SIG-M5 treated with dmso at 0.1 percent for 504 hours (cell line): ENCODE data around the gene ADORA3.
A peak's percentile ranks its signal among the peaks of the same experiment; 100 is the strongest.

ENCODE experiments used
- DNase-seq: peaks from one replicate; lab custom pipeline; 2025; ENCODE audit not compliant: unreplicated experiment; lab: John Stamatoyannopoulos, UW

Gene ADORA3

DNA sequence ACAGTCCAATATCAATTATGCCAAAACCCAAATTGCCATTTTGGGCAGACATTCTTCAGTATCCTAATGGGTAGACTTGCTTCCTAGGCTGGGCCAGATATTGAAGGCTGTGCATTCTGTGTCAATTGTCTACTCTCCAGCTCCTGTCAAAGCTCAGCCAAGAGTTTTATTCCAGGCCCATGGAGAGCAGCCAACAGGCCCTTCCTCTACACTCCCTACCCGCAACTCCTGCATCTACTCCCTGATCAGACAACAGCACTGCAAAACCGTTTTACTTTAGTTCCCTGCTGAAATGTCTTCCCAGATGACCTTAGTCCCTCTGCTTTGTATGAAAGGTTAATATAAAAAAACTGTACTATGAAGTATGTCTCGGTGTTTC lies 6.6 kb upstream of the ADORA3 start:
- no peak for DNase-seq

DNA sequence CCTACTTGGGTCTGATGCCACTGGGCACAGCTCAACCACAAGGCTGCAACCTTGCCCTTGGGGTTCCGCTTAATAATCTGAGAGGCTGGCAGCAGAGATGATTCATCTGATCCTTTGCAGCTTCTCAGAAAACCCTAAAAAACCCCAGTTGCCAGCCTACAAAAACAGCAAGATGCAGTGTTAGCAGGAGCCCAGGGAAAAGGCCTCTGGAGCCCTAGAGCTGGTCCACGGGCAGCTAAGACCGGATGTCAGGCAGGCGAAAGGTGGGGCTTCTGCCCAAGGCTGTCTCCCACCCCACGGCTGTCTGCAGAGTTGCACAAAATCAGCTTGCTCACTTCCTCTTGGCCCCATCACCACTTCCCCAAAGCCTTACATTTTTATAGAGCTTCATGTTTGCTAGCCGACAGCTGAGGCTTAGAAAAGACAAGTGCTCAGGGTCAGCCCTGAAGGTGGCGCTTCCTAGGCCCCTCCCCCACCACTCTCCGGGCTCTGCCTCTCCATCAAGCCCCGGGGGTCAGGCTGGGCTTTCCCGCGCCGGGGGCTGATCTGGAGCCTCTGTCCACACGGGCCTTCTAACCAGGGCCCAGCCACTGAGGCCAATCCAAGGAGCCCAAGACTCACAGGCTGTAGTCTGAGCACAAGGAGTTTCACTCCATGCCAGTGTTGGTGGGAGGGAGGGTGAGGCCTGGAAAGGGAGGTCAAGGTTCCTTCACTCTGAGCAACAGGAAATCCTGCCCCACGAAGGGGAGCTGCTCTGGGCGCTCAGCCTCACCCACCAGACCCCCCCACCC lies 4.2 kb upstream of the ADORA3 start:
- peak; percentile 98 for DNase-seq

DNA sequence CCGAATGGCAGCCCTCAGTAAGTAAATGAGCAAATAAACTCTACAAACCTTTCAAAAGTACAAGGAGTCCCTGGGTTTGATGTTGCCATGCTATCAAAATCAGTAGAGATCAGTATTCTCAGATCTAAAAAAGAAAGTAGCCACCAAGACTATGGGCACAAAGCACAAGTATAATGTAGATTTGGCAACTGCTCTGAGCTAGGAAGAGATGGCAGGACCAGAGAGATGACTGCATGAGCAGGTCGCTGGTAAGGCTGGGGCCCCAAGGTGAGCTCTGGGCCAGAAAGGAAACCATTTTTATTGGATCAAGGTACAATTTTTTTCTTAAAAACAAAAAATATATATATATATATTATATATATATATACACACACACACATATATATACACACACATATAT lies 3.1 kb upstream of the ADORA3 start:
- DNase-seq = no peak

DNA sequence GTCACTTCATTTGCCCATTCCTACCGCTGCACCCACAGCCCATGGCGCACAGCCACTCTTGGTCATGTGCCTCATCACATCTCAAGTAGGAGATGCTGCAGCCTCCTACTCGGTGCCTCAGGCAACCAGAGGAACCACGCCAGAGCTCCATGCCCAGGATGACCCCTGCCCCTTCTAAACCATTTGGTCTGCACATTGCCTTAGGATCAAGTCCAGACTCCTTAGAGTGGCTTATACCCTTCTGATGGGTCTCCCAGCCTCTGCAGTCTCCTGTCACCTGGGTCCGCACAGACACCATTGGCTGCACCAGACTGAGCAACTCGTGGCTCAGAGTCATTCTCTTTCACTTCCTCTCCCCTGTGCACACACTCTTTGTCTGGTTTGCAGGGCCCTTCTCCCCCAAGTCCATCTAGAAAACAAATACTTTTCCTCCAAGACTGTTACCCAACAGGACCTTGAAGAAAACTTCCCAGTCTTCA lies 2.2 kb upstream of the ADORA3 start:
- DNase-seq = peak; percentile 80

DNA sequence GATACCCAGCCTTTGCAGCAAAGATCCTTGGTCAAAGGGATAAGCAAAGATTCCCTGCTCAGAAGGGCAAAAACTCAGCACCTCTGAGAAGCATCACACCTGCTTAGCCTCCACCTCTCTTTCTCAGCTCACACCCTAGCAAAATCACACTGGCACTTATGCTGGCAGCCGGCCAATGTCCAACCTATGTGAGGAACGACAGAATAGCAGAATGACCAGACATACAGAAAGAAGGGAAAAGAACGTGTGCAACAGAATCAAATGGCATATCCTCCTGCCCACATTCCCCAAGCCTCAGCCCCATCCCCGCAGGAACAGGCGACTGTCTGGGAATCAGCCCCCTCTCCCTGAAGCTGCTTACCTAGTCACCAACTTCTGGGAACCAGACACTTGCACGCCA lies 664 bp upstream of the ADORA3 start:
- no peak for DNase-seq

DNA sequence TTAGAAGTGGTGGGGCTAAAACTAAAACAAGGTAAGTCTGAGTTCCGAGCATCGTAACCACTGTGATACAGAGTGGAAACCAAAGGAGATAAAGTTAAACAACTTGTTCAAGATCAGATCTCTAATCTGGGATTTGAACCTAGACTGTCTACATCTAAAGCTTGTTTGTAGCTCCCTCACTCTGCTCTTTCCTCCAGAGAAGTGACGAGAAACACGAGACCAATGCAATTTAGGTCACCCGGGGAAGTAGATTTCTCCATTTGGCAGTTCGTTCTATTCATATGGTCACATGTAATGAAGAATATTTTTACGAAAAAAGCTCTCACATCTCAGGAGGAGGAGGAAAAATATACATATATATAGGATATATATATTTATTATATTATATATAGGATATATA lies 1.8 kb downstream of the ADORA3 start:
- DNase-seq = no peak

DNA sequence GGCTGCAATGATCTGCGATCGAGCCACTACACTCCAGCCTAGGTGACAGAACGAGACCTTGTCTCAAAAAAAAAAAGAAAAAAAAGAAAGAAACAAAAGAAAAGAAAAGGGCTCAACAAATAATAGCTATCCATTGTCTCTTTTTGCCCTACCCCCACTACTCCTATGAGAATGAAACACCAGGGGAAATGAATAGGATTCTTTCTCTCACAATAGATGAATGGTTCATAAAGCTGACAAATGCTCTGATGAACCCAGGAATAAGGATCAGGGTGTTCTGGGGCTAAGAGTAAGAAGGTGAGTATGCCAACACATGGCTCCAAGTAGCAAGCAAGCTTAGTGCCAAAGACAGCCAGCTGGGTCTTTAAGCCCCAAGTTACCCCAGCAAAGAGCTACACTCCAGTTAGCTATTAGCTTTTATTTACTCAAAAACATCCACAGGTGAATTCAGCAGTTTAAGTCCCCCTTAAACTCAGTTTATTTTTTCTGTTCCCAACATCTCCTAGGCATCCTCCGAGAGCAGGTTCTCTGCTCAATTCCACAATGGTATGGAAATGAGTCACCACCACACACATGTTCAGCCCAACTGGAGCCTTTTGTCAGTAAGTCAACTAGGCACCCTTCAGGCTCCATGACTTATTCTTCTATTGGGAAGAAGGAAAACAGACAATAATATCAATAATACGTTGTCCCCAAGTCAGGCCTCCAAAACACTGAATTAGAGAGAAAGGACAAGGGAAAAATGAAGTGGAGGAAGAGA lies 4.2 kb downstream of the ADORA3 start:
- DNase-seq = no peak

DNA sequence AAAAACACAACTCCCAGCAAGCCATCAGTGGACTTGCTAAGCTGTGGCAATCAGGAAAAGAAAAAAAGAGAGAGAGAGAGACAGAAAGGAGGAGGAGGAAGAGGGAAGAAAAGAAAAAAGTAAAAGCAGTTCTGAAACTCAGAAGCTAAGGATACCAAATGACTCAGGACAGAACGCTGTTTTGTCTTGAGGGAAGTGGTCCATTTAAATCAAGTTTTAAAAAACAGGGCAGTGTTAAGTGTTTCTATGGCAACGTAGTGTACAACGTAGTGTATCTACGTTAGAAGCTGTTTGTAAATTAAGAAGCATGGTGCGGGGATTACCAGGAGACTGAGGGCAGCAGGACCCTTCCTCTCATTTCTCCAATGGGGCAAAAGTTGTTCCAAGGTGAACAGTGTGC lies 5.8 kb downstream of the ADORA3 start:
- DNase-seq = peak; percentile 49

DNA sequence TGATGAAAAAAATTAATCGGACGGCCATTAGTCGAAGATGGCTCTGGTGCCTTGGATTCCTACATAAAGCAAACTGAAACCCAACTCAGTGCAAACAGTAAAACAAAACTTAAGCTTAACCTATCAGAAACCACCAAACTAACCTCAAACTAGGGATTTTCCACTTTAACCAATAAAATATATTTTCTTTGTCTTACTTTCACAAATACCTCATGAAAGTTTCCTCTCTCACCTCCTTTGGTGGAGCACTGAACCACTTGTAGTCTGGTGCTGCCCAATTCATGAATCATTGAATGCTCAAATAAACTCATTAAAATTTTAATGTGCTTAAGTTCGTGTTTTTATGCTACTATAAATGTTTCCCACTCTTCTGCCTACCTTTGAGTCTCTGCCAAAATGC lies 7.0 kb downstream of the ADORA3 start:
- DNase-seq = no peak

DNA sequence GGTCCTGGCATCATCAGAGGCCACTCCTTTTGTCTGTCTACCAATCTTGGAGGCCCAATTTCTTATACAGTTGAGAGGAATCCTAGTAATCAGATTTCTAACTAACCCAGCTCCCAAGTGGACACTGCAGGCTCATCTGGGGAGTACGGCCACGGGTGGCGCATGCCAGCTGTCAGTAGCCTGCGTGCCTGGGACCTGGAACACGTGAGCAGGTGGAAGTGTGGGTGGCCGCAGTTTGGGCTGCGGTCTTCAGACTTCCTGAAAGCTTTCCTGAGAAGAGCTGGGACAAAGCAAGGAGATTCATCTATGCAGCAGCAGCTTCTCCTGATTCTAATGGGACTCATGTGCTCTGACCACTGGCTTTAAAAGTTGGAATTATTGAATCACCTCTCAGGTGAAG lies 12.4 kb downstream of the ADORA3 start:
- DNase-seq = no peak

DNA sequence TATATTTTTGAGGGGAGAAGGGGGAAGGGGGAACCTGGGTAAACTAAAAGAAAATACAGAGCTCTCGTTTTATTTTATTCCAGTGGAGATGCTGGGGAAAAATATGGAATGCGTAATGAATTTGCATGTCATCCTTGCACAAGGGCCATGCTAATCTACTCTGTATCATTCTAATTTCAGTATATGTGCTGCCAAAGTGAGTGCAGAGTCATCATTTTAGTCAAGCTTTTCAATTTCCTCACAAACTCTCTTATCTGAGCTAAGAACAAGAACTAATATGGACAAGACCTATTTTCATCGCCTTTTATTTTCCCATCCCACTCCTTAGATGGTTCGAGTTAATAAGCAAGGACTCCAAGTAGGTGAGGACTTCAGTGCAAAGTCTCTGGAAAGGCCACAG lies 13.2 kb downstream of the ADORA3 start:
- no peak for DNase-seq

DNA sequence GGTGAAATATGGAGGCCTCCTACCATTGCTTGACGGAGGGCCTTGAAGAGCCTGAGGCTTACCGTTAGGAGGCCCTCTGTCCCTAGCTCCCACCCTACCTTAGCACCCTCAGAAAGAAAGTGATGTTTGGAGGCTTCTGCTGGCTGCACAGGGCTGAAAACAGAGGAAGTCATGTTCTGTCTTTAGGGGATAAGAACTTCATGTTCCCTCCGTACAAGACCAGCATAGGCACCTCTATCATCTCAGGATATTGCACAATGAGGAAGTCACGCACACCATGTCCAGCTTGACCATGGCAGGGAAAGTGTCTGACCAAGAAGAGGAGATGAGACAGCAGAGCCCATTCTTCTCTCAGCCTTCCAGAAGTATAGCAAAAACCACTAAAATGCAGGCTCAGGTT lies 13.8 kb downstream of the ADORA3 start:
- DNase-seq = no peak

DNA sequence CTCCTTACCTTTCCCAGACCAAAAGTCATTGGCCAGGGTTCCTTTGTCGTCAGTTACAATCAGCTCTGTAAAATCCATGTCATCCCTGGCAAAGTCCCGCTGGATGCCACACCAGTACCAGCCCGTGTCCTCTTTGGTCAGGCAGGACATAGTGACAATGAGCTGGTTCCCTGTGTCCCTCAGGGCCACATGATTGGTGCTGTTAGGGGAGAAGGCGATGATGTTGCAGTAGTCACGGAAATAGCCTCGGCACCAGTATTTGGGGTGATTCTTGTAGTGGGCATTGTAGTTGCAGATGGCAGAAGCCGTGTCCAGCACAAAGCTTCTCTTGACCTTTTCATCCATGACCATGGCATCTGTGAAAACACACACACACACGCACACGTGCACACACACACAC lies 14.8 kb downstream of the ADORA3 start:
- DNase-seq = no peak

DNA sequence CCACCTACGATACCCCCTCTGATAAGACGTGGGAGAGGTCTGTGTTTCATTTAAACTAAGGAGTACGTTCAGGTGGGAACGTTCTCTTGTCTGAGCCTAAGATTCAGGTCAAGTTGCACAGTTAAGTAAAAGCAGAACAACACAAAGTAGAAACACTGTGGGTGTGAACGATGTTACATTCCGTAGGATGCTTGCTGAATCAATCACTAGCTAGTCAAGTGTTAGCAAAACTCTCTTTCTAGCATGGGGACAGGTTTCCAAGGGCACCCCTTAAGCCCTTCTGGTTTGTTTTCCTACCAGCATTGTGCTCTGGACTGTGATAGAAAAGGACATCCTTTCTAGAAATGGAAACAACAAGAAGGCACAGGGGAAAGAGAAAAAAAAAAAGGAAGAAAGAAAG lies 16.3 kb downstream of the ADORA3 start:
- DNase-seq = no peak

DNA sequence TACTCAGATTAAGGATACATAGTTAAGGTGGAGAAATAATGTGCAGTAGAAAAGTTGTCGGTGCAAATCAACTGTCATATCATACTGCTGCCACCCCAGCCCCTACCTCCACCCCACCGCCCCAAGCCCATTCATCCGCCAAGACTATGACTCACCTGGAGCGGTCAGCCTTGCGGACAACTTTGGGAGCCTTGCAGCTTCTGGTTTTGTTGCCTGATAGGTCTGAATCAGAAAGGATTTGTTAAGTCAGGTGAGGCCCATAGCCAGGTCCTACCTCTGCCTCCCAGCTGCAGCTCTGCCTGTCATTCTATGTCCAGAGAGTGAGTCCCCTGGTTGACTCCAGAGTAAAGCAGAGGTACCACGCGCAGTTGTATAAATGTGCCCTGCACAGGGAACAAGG lies 17.0 kb downstream of the ADORA3 start:
- DNase-seq = no peak

DNA sequence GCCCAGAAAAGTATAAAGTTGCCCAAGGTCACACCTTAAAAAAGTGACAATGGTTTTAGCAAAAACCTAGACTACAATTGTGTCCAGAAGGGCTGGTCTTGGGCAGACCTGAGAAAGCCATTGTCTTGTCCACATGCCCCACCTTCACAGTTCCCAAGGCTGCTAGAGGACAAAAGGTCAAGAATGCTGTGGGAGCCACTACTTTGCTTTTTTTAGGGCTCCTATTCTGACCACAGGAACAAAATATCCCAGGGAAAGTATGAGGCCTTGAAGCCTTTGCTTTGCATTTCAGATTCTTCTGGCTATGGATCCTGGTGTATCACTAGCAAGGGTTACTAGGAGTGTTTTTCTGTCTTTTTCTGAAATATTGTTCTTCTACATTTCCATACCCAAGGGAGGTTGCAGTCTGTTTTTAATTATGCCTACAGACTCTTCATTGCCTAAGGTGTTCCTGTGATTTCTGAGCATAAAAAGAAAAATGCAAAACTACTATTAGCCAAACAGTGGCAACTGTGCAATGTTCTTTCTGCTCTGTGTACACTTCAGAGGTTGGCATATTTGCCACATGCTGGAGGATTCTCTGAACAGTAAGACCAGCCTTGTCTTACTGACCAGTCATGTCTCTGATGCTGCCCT lies 18.9 kb downstream of the ADORA3 start:
- no peak for DNase-seq

DNA sequence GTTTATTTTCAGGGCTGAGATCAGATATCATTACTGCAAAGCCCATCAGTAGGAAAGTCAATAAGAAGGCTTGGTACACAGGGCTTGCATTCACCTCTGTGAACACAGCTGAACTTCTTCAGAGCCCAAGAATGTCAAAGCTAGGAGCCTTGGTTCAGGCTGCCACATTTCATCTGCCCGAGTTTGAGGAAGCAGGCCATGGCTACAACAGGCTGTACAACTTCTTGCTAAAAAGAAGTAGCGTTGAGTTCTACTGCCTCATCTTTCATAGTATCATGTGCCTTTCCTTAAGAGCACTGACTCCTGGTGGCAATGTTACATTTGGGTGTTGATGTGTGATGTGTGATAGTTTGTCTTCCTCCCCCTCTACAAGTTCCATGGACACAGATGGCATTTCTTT lies 19.6 kb downstream of the ADORA3 start:
- DNase-seq = no peak

DNA sequence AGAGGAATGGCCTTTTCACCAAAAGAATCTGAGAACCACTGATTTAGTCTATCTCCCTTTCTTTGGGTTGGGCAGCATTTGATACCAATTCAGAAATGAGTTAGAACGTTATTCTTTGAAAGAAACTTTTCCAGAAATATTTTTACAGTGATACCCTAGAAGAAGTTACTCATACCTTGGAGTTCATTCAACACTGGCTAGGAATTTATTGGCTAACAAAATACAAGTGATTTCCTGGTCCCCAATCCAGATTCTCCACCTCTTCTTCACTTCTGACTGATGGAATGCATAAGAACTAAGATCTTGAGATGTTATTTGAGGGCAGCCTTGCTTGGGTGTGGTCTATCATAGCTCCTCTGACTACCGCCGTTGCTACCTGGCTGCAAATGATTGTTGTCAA lies 20.3 kb downstream of the ADORA3 start:
- DNase-seq = no peak

DNA sequence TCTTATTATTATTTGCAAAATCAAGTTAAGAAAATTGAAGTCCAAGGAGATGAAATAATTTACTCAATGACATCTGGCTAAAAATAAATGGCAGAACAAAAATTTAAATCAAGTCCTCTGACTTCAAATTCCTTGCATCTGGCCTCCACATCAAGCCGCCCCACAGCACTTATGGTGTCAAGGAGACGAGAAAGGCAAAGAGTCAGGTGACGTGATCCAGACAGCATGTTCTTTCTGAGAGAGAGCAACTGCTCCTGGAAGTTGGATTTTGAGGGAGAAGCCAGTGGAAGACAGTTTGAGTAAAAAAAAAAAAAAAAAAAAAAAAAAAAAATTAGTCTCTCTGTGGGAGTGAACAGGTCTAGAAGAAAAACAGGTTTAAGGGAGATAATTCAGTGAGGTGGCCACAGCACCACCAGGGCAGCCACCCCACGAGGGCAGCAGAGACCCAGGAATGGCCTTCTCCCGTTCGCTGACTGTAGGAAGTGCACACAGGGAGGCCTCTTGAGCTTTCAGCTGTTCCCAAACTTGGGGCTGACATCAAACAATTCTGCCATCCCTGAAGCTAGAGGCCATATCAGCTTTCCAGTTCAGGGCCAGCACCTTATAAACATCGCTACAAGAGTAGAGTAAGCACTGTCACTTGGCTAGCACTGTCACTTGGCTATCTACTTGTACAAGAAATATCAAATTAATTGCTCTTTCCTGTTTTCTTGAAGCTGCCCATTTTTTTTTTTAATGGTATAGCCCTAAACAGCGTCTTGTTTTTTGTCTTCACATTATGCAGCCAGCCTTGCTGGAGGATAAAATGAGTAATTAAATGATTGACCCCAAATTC lies 21.8 kb downstream of the ADORA3 start:
- peak; percentile 69 for DNase-seq

DNA sequence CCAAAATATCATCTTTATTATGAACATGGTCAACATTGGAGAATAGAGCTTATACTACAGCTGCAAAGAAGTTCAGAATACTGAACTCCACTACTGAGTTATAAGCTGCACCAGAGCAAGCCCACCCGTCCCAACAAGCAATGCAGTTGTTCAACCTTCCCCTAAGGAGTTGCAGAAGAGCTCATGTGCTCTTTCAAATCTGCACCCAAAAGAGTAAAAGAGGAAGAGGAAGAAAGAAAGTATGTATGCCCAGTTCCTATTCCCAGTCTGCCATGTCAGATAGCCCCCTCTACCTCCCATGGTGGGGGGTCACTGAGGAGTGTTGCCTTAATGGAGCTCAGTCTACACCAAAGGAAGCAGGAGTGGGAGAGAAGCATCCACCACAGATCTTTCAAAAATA lies 22.8 kb downstream of the ADORA3 start:
- DNase-seq = peak; percentile 47

DNA sequence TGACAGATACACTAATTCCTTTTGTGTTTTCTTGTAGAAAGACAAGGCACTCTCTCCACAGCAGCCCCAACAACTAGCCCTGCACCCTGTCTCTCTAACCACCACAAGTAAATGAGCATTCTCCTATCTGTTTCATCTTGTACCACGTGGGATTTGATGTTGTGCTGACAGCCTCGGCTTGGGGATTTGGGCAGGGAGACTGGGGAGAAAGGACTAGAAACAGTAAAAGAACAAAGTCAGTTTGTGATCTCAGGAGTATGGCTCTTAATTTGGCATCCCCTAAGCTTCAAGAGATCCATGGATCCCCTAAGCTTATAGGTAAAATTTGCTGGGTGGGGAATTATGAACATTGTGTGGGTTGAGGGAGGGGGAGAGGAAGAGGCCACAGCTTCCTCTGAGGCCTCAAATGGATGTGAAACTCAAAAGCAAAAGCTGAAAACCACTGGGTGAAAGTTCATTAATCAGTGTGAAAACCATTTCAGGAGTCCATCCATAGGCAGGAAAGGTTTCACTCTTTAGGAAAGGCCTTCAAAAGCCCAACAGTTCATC lies 26.6 kb downstream of the ADORA3 start:
- peak; percentile 36 for DNase-seq
